Mesothelial cell of epicardium (in vitro differentiated cells): ENCODE measurements around the gene PUS1. TPM values are rescaled to one million over a fixed set of nuclear protein-coding genes. Genes with fewer than 3 reads are reported as not detected.

Source experiments
- DNase-seq, 2 experiments: peaks; one replicate each; pipeline ENCODE4 v3.0.0; 2021; ENCODE audit warnings: low spot score in 2 of 2; ENCODE audit not compliant: unreplicated experiment in 2 of 2
- H3K27ac Mint-ChIP-seq: 2 replicates; pipeline ENCODE4 v1.8.0; 2021; ENCODE audit warnings: mixed read lengths
- H3K27me3 Mint-ChIP-seq: 2 replicates; pipeline ENCODE4 v1.8.0; 2021; ENCODE audit warnings: low read depth, mixed read lengths
- H3K36me3 Mint-ChIP-seq: 2 replicates; pipeline ENCODE4 v1.8.0; 2021; ENCODE audit warnings: mixed read lengths
- H3K4me1 Mint-ChIP-seq: 2 replicates; pipeline ENCODE4 v1.8.0; 2021; ENCODE audit warnings: mixed read lengths
- H3K4me3 Mint-ChIP-seq: 2 replicates; pipeline ENCODE4 v1.8.0; 2021; ENCODE audit warnings: mild to moderate bottlenecking, moderate library complexity, mixed read lengths
- H3K9me3 Mint-ChIP-seq: 2 replicates; pipeline ENCODE4 v1.8.0; 2021; ENCODE audit warnings: mixed read lengths
- total RNA-seq: library from RNA; stranded (reverse); gene quantifications from 3 replicates; pipeline ENCODE4 v1.2.1, GENCODE V29; 2021
- TF ChIP-seq, protein P1 (sequence below): fragments of 200-600 bp; sonication (generic); IDR thresholded peaks from one replicate; pipeline ENCODE4 v1.5.0; 2021; ENCODE audit warnings: antibody characterized with exemption; ENCODE audit not compliant: unreplicated experiment

Gene PUS1
- total RNA-seq, 1 donor from 2014 or later: 27.4 TPM

- Mint-ChIP-seq H3K27ac (no peak overlapping the region), H3K4me1 (no peaks in the 10 kb centered on the region), H3K4me3 (no peak overlapping the region), H3K27me3 (no peaks in the 10 kb centered on the region), H3K9me3 (no peaks in the 10 kb centered on the region), H3K36me3 (peaks cover 2% of the 10 kb centered on the region)
- DNase-seq: no peak
- TF ChIP-seq, protein P1, sequence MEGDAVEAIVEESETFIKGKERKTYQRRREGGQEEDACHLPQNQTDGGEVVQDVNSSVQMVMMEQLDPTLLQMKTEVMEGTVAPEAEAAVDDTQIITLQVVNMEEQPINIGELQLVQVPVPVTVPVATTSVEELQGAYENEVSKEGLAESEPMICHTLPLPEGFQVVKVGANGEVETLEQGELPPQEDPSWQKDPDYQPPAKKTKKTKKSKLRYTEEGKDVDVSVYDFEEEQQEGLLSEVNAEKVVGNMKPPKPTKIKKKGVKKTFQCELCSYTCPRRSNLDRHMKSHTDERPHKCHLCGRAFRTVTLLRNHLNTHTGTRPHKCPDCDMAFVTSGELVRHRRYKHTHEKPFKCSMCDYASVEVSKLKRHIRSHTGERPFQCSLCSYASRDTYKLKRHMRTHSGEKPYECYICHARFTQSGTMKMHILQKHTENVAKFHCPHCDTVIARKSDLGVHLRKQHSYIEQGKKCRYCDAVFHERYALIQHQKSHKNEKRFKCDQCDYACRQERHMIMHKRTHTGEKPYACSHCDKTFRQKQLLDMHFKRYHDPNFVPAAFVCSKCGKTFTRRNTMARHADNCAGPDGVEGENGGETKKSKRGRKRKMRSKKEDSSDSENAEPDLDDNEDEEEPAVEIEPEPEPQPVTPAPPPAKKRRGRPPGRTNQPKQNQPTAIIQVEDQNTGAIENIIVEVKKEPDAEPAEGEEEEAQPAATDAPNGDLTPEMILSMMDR: no peak
Observed at GRCh38 chr12:131905630-131906091, 23.4 kb upstream of the PUS1 start.

DNA sequence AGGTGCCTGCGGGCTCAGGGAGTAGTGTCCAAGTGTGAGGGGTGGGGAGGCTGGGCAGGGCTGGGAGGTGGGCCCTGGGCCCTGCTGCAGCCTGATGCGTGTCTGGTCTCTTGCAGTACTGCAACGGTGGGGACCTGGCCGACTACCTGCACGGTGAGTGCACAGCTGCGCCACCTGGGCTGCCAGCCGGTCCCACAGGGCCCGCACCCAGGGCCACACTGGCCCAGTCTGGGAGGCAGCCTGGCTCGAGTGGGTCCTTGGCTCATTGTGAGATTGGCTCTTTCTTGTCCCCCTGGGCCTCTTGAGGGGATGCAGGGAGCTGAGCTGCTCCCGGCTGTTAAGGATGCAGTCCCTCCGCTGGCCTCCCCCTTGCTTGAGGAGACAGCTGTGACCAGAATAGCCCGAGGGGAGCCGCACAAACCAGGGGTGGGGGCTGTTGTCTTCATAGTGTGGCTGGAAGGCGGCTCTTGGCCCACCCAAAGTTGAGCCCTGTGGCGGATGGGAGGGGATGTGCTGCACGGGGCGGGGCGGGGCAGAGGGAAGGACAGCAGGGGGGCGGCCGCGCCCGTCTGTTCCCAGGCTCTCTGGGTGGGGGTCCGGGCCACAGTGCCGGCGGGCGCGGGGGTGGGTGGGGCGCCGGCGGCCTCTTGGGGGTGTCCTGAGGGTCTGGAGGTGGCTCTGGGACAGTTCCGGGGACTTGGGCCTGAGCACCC is 21.5 kb upstream of the PUS1 start:
- no peak overlapping the region for H3K4me3 Mint-ChIP-seq
- TF ChIP-seq, protein P1: no peak
- H3K36me3 Mint-ChIP-seq: peaks cover 5% of the 10 kb centered on the region
- DNase-seq: no peak
- H3K27ac Mint-ChIP-seq: no peak overlapping the region
- H3K27me3 Mint-ChIP-seq: no peaks in the 10 kb centered on the region
- no peaks in the 10 kb centered on the region for H3K9me3 Mint-ChIP-seq
- H3K4me1 Mint-ChIP-seq: no peaks in the 10 kb centered on the region

DNA sequence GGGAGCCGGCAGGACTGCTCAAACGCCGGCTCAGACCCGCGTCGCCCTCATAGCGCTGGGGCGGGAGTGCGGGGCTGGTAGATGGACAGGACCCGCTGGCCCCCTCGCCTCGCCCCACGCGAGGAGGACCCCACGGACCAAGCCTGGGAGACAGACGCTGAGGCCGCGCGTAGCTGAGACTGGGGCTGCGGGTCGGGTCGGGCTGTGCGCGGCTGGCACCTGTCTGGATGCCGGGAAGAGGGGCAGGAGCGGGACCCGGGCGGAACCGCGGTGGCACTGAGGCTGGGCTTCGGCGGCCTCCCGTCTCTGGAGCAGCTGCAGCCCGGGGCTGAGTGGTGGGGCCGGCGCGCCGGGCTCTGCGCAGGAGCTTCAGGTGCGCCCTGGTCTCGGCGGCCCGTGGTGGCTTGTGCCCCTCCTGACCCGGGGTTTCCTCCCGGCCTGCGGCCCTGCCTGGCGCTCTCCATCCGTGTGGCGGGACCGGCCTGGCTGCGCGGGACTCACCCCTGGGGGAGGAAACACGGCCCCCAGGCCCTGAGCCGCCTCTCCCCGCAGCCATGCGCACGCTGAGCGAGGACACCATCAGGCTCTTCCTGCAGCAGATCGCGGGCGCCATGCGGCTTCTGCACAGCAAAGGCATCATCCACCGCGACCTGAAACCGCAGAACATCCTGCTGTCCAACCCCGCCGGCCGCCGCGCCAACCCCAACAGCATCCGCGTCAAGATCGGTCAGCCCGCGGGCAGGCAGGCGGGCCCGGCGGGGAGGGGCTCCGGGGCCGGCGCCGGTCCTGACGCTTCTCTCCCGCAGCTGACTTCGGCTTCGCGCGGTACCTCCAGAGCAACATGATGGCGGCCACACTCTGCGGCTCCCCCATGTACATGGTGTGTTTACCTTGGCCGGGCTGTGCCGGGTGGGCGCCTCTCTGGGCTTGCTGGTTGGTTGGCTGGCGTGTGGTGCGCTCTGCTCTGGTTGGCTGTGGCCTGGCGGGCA is 20.7 kb upstream of the PUS1 start:
- no peaks in the 10 kb centered on the region for H3K4me1 Mint-ChIP-seq
- no peak overlapping the region for H3K27ac Mint-ChIP-seq
- no peaks in the 10 kb centered on the region for H3K9me3 Mint-ChIP-seq
- no peaks in the 10 kb centered on the region for H3K27me3 Mint-ChIP-seq
- TF ChIP-seq, protein P1: no peak
- peaks cover 5% of the 10 kb centered on the region for H3K36me3 Mint-ChIP-seq
- DNase-seq: no peak
- no peak overlapping the region for H3K4me3 Mint-ChIP-seq

GRCh38 chr12:131909081-131909751 is 19.9 kb upstream of the PUS1 start:
- no peak for DNase-seq
- Mint-ChIP-seq H3K36me3 (peaks cover 5% of the 10 kb centered on the region), H3K27ac (no peak overlapping the region), H3K4me3 (no peak overlapping the region), H3K9me3 (no peaks in the 10 kb centered on the region), H3K27me3 (no peaks in the 10 kb centered on the region), H3K4me1 (no peaks in the 10 kb centered on the region)
- TF ChIP-seq, protein P1: no peak

- no peak overlapping the region for H3K4me3 Mint-ChIP-seq
- H3K27me3 Mint-ChIP-seq: no peaks in the 10 kb centered on the region
- TF ChIP-seq, protein P1: no peak
- H3K9me3 Mint-ChIP-seq: no peaks in the 10 kb centered on the region
- H3K27ac Mint-ChIP-seq: no peak overlapping the region
- peaks cover 5% of the 10 kb centered on the region for H3K36me3 Mint-ChIP-seq
- H3K4me1 Mint-ChIP-seq: no peaks in the 10 kb centered on the region
- DNase-seq: no peak
Observed at GRCh38 chr12:131909752-131910219, 19.3 kb upstream of the PUS1 start.
